Measurements from ENCODE around the gene C9.

The C9 gene

DNA sequence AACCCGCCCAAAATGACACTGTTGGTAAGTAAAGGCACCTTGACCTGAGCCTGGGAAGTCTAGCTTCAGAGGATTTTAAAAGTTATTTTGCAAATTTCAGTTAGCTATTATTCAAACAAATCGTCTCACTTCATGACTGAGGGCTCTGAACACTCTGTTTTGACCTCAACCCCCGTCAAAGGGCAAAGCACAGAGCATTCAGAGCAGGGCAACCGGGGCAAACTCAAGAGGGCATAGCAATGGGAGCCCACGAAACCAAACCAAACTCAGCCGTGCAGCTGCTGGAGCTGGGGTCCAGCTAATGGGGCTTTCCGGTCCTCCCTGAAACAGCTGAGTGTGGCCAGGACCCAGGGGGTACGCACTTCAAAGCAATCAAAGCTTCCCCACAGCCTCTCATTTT lies 1.6 kb downstream of the C9 start:
- Histone ChIP-seq H3K27ac (ENCODE audit: low read length, poor library complexity, severe bottlenecking) (no peak overlapping the region), H3K4me3 (ENCODE audit: insufficient read depth in 1 of 2, low read depth in 1 of 2, low read length in 2 of 2) (no peak overlapping the region), H2AFZ (ENCODE audit: low read depth, low read length) (no peak overlapping the region), H2BK120ac (ENCODE audit: low read depth, low read length) (no peak overlapping the region), H3K36me3 (ENCODE audit: control insufficient read depth in 1 of 2, insufficient read depth in 2 of 2, low read depth in 1 of 2, low read length in 2 of 2) (no peaks in the 10 kb centered on the region), H3K9me3 (ENCODE audit: control insufficient read depth, low read length) (no peaks in the 10 kb centered on the region), H2AK5ac (ENCODE audit: low read length, severe bottlenecking) (no peak overlapping the region), H4K8ac (ENCODE audit: low read length) (no peak overlapping the region), H3K4me1 (ENCODE audit: control insufficient read depth, insufficient read depth, low read depth, low read length) (no peaks in the 10 kb centered on the region), H3K9ac (ENCODE audit: low read length) (no peak overlapping the region), H3K79me1 (replicated peaks; ENCODE audit: low read length, poor library complexity, severe bottlenecking) (no peaks in the 10 kb centered on the region), H2BK5ac (ENCODE audit: low read depth, low read length, poor library complexity, severe bottlenecking) (no peak overlapping the region), H3K14ac (ENCODE audit: low read length in 2 of 2) (peak overlapping the region in 1 of 2 experiments; percentile 57), H3K18ac (ENCODE audit: low read depth in 1 of 2, low read length in 2 of 2) (no peak overlapping the region), H3K4ac (ENCODE audit: low read depth in 1 of 2, low read length in 2 of 2) (no peak overlapping the region), H3K4me2 (ENCODE audit: low read length, poor library complexity, severe bottlenecking) (no peak overlapping the region), H3K23ac (ENCODE audit: low read length in 2 of 2) (no peak overlapping the region), H4K91ac (ENCODE audit: low read length) (no peak overlapping the region), H2BK12ac (ENCODE audit: low read length in 2 of 2) (no peak overlapping the region), H2BK15ac (ENCODE audit: low read depth, poor library complexity, severe bottlenecking) (no peak overlapping the region), H3K27me3 (ENCODE audit: control insufficient read depth in 1 of 2, insufficient read depth in 1 of 2, low read length in 2 of 2) (no peaks in the 10 kb centered on the region)
- 95% methylated on average over 6 of the region's 8 CpGs for WGBS
- no peak for DNase-seq

DNA sequence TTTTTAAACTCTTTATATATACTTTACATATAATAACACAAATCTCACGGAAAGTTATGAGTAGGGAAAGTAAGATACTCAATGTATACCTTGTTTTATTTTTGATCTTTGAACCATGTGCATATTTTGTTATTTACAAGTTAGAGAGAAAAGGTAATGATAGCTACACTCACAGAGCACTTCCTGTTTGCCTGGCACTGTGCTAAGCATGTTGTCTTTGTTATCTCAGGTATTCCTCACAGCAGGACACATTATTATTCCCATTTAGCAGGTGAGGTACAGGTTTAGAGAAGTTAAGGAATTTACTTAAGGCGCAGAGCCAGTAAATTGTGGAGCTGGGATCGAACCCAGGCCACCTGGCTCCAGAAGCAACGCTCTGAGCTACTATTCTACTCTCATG lies 3.0 kb downstream of the C9 start:
- Histone ChIP-seq H2AK5ac (ENCODE audit: low read length, severe bottlenecking) (no peak overlapping the region), H3K4ac (ENCODE audit: low read depth in 1 of 2, low read length in 2 of 2) (no peak overlapping the region), H3K36me3 (ENCODE audit: control insufficient read depth in 1 of 2, insufficient read depth in 2 of 2, low read depth in 1 of 2, low read length in 2 of 2) (no peaks in the 10 kb centered on the region), H3K27me3 (ENCODE audit: control insufficient read depth in 1 of 2, insufficient read depth in 1 of 2, low read length in 2 of 2) (no peaks in the 10 kb centered on the region), H2BK15ac (ENCODE audit: low read depth, poor library complexity, severe bottlenecking) (no peak overlapping the region), H3K9me3 (ENCODE audit: control insufficient read depth, low read length) (no peaks in the 10 kb centered on the region), H4K91ac (ENCODE audit: low read length) (no peak overlapping the region), H3K27ac (ENCODE audit: low read length, poor library complexity, severe bottlenecking) (no peak overlapping the region), H3K4me3 (ENCODE audit: insufficient read depth in 1 of 2, low read depth in 1 of 2, low read length in 2 of 2) (no peak overlapping the region), H3K14ac (ENCODE audit: low read length in 2 of 2) (no peak overlapping the region), H2AFZ (ENCODE audit: low read depth, low read length) (no peak overlapping the region), H2BK12ac (ENCODE audit: low read length in 2 of 2) (no peak overlapping the region), H3K23ac (ENCODE audit: low read length in 2 of 2) (no peak overlapping the region), H3K4me2 (ENCODE audit: low read length, poor library complexity, severe bottlenecking) (no peak overlapping the region), H3K4me1 (ENCODE audit: control insufficient read depth, insufficient read depth, low read depth, low read length) (no peaks in the 10 kb centered on the region), H3K18ac (ENCODE audit: low read depth in 1 of 2, low read length in 2 of 2) (no peak overlapping the region), H3K79me1 (replicated peaks; ENCODE audit: low read length, poor library complexity, severe bottlenecking) (no peaks in the 10 kb centered on the region), H2BK120ac (ENCODE audit: low read depth, low read length) (no peak overlapping the region), H2BK5ac (ENCODE audit: low read depth, low read length, poor library complexity, severe bottlenecking) (no peak overlapping the region), H3K9ac (ENCODE audit: low read length) (no peak overlapping the region), H4K8ac (ENCODE audit: low read length) (no peak overlapping the region)
- WGBS = 79% methylated on average over 2 of the region's 4 CpGs
- DNase-seq = no peak

DNA sequence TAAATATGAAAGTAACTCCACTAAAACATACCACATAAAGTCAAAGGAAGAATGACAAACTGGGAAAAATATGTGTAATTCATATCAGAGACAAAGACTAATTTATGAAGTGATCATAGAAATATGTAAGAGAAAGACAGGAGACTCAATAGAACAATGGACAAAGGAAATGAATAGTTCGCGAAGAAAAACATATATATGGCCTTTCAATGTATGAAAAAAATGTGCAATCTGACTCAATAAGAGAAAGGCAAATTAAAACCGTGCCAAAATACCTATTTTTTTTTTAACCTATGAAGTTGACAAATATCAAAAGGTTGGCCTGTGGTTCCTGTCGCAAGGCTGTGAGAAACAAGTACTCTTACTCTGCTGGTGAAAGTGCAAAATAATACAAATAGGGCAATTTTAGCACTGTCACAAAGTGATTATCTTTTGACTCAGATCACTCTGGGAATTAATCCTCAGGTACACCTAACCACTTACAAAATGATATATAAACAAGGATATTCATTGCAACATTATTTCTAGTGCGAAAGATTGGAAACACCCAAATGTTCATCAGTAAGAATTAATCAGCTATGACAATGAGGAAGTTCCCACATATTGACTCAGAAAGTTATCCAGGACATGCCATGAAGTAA lies 3.7 kb downstream of the C9 start:
- no peak overlapping the region for H2AFZ ChIP-seq (ENCODE audit: low read depth, low read length)
- no peak overlapping the region for H3K14ac ChIP-seq (ENCODE audit: low read length in 2 of 2)
- H3K36me3 ChIP-seq (ENCODE audit: control insufficient read depth in 1 of 2, insufficient read depth in 2 of 2, low read depth in 1 of 2, low read length in 2 of 2) = no peaks in the 10 kb centered on the region
- H3K27ac ChIP-seq (ENCODE audit: low read length, poor library complexity, severe bottlenecking) = no peak overlapping the region
- H3K9me3 ChIP-seq (ENCODE audit: control insufficient read depth, low read length) = no peaks in the 10 kb centered on the region
- no peak overlapping the region for H4K8ac ChIP-seq (ENCODE audit: low read length)
- 100% methylated on average over 3 of the region's 5 CpGs for WGBS
- no peak overlapping the region for H2BK12ac ChIP-seq (ENCODE audit: low read length in 2 of 2)
- no peak overlapping the region for H2AK5ac ChIP-seq (ENCODE audit: low read length, severe bottlenecking)
- H3K4me1 ChIP-seq (ENCODE audit: control insufficient read depth, insufficient read depth, low read depth, low read length) = no peaks in the 10 kb centered on the region
- no peak for DNase-seq
- no peak overlapping the region for H2BK120ac ChIP-seq (ENCODE audit: low read depth, low read length)
- no peak overlapping the region for H3K4me2 ChIP-seq (ENCODE audit: low read length, poor library complexity, severe bottlenecking)
- H4K91ac ChIP-seq (ENCODE audit: low read length) = no peak overlapping the region
- no peaks in the 10 kb centered on the region for H3K27me3 ChIP-seq (ENCODE audit: control insufficient read depth in 1 of 2, insufficient read depth in 1 of 2, low read length in 2 of 2)
- H3K4me3 ChIP-seq (ENCODE audit: insufficient read depth in 1 of 2, low read depth in 1 of 2, low read length in 2 of 2) = no peak overlapping the region
- no peak overlapping the region for H3K9ac ChIP-seq (ENCODE audit: low read length)
- H3K23ac ChIP-seq (ENCODE audit: low read length in 2 of 2) = no peak overlapping the region
- no peak overlapping the region for H2BK5ac ChIP-seq (ENCODE audit: low read depth, low read length, poor library complexity, severe bottlenecking)
- H3K79me1 ChIP-seq (replicated peaks; ENCODE audit: low read length, poor library complexity, severe bottlenecking) = no peaks in the 10 kb centered on the region
- H3K4ac ChIP-seq (ENCODE audit: low read depth in 1 of 2, low read length in 2 of 2) = no peak overlapping the region
- no peak overlapping the region for H2BK15ac ChIP-seq (ENCODE audit: low read depth, poor library complexity, severe bottlenecking)
- H3K18ac ChIP-seq (ENCODE audit: low read depth in 1 of 2, low read length in 2 of 2) = no peak overlapping the region

DNA sequence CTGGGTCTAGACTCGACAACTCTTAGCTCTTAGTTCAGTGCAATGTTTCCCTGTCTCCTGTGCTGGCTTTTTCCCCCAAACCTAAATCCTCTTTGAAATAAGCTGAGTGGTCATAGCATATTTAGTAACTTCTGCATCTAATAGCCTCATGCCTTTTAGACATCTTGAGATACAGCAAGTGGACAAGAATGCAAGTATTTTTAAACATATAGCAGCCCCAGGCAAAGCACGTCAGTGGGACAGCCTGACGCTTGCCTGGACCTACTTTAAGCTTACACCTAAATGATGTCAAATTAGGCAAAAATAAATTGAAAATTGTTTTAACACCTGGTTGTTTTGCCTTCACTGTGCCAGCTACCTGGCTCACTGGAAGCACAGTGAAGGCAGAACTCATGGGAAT lies 8.0 kb downstream of the C9 start:
- Histone ChIP-seq H3K9me3 (ENCODE audit: control insufficient read depth, low read length) (peaks cover 12% of the 10 kb centered on the region), H3K18ac (ENCODE audit: low read depth in 1 of 2, low read length in 2 of 2) (no peak overlapping the region), H3K4me3 (ENCODE audit: insufficient read depth in 1 of 2, low read depth in 1 of 2, low read length in 2 of 2) (no peak overlapping the region), H3K79me1 (replicated peaks; ENCODE audit: low read length, poor library complexity, severe bottlenecking) (no peaks in the 10 kb centered on the region), H2AFZ (ENCODE audit: low read depth, low read length) (no peak overlapping the region), H3K4me2 (ENCODE audit: low read length, poor library complexity, severe bottlenecking) (no peak overlapping the region), H2BK120ac (ENCODE audit: low read depth, low read length) (no peak overlapping the region), H3K36me3 (ENCODE audit: control insufficient read depth in 1 of 2, insufficient read depth in 2 of 2, low read depth in 1 of 2, low read length in 2 of 2) (no peaks in the 10 kb centered on the region), H2BK12ac (ENCODE audit: low read length in 2 of 2) (no peak overlapping the region), H3K23ac (ENCODE audit: low read length in 2 of 2) (no peak overlapping the region), H4K8ac (ENCODE audit: low read length) (no peak overlapping the region), H3K27me3 (ENCODE audit: control insufficient read depth in 1 of 2, insufficient read depth in 1 of 2, low read length in 2 of 2) (no peaks in the 10 kb centered on the region), H4K91ac (ENCODE audit: low read length) (no peak overlapping the region), H3K4ac (ENCODE audit: low read depth in 1 of 2, low read length in 2 of 2) (no peak overlapping the region), H3K14ac (ENCODE audit: low read length in 2 of 2) (no peak overlapping the region), H2BK15ac (ENCODE audit: low read depth, poor library complexity, severe bottlenecking) (no peak overlapping the region), H3K27ac (ENCODE audit: low read length, poor library complexity, severe bottlenecking) (no peak overlapping the region), H3K9ac (ENCODE audit: low read length) (no peak overlapping the region), H3K4me1 (ENCODE audit: control insufficient read depth, insufficient read depth, low read depth, low read length) (no peaks in the 10 kb centered on the region), H2AK5ac (ENCODE audit: low read length, severe bottlenecking) (no peak overlapping the region), H2BK5ac (ENCODE audit: low read depth, low read length, poor library complexity, severe bottlenecking) (no peak overlapping the region)
- no peak for DNase-seq
- 89% methylated on average over 3 of the region's 3 CpGs for WGBS

Measured in mesenchymal stem cell (in vitro differentiated cells and primary cell).